Stimulated activated CD4-positive, alpha-beta T cell treated with anti-CD3 and anti-CD28 coated beads, Interleukin-1b, Interleukin-23, amount 100 ng/mL, for 48 hours (primary cell): Measurements from ENCODE around the gene HEPN1.

Source experiments
- DNase-seq: peaks from one replicate; pipeline ENCODE4 v3.0.0-alpha.2; 2020

Gene HEPN1

GRCh38 chr11:124918950-124919349, at the start of gene HEPN1:
Gene HEPN1, plus strand, starts transcription at chr11:124919250.
- no peak for DNase-seq

DNA sequence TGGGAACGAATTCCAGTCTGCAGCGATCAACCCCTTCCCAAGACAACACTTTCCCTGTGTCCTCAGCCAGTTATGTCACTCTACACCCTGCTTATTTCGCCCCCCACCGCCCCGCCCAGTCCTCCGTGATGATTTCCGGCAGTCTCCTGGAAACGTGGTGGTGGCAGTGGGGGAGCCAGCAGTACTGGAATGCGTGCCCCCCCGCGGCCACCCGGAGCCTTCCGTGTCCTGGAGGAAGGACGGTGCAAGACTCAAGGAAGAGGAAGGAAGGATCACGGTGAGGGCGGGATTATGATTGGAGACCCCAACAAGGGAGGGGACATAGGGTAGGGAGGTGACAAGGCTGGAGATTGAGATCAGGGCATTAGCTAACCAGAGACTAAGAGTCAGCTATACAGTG, 49.7 kb upstream of the HEPN1 start:
- DNase-seq, result no peak

- DNase-seq, result no peak
These were observed 49.1 kb upstream of the HEPN1 start for GRCh38 chr11:124869856-124870387.

GRCh38 chr11:124870430-124870829, 48.6 kb upstream of the HEPN1 start:
- no peak for DNase-seq

- DNase-seq, result no peak
These were observed 46.8 kb upstream of the HEPN1 start for GRCh38 chr11:124872280-124872679.

DNA sequence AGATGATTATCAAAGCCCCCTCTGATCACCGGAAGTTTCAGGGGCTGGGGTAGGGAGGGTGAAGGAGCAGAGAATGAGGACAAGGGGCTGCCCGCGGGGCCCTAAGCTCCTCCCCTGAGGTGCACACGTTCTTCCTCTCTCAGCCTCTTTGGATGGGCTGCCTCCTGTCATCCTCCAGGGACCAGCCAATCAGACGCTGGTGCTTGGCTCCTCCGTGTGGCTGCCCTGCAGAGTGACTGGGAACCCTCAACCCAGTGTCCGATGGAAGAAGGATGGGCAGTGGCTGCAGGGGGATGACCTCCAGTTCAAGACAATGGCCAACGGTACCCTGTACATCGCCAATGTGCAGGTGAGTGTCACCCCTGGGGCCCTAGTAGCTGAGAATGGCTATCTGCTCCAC, 46.3 kb upstream of the HEPN1 start:
- DNase-seq, result no peak

GRCh38 chr11:124873951-124874350, 45.1 kb upstream of the HEPN1 start:
- no peak for DNase-seq

GRCh38 chr11:124874571-124875255, 44.3 kb upstream of the HEPN1 start:
- DNase-seq, result no peak

- DNase-seq, result no peak
These were observed 43.6 kb upstream of the HEPN1 start for GRCh38 chr11:124875401-124875800.

DNA sequence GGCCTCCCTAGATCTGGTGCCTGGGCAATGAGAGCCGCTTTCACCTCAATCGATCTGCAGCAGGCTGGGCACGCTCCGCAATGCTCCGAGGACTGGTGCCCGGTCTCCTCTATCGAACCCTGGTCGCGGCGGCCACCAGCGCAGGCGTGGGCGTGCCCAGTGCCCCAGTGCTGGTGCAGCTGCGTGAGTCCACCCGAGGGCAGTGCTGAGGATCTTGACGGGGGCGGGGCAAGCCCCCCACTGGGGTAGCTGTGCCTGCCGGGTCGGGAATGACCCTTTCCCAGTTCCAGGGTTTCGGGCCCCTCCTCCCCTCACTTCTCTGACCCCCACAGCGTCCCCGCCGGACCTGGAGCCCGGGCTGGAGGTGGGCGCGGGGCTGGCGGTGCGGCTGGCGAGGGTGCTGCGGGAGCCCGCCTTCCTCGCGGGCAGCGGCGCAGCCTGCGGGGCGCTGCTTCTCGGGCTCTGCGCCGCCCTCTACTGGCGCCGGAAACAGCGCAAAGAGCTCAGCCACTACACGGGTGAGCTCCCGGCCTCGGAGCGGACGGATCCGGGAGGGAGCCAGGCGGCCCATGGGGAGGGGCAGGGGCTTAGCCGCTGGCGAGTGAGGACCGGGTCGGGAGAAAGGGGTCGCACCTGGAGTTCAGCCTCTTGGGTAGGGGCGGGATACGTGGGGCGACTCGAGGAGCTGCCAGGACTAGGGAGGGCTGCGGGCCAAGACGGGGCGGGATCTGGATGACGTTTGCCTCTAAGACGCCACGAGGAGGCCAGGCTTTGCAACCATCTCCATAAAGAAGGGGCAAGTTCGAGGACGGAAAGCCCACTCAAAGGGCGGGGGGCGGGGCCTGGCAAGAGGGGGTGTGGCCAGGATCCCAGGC, 42.9 kb upstream of the HEPN1 start:
- DNase-seq, result peak; percentile 78

DNA sequence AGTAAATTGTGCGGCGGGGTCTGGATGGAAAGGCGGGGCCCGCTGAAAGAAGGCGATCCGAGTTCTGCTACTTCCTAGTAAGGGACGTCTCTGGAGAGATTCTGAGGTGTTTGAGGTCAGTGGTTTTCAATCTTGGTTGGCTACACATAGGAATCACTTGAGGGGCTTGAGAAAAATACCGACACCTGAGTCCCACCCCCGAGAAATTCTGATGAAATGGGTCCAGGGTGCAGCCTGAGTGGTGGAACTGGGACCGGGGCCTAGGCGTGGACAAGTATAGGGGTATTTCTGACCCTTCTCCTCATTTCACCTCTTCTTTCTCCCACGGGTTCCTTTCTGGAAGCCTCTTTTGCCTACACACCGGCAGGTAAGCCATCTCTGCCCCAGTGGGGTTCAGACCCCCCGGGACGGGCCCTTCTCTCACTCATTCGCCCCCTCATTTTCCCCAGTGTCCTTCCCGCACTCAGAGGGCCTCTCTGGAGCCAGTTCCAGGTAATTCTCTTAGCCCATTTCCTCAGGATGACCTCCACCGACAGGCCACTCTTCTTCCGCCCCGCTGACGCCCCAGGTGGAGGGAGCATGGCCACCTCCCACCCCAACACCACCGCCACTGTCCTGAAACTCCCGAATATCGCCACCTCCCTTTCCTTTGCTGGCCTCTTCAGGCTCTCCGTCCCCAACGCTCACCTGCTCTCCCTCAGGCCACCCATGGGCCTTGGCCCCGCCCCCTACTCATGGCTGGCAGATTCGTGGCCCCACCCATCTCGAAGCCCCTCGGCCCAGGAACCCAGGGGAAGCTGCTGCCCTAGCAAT, 42.0 kb upstream of the HEPN1 start:
- DNase-seq, result no peak

GRCh38 chr11:124877631-124877909, 41.5 kb upstream of the HEPN1 start:
- DNase-seq, result no peak

DNA sequence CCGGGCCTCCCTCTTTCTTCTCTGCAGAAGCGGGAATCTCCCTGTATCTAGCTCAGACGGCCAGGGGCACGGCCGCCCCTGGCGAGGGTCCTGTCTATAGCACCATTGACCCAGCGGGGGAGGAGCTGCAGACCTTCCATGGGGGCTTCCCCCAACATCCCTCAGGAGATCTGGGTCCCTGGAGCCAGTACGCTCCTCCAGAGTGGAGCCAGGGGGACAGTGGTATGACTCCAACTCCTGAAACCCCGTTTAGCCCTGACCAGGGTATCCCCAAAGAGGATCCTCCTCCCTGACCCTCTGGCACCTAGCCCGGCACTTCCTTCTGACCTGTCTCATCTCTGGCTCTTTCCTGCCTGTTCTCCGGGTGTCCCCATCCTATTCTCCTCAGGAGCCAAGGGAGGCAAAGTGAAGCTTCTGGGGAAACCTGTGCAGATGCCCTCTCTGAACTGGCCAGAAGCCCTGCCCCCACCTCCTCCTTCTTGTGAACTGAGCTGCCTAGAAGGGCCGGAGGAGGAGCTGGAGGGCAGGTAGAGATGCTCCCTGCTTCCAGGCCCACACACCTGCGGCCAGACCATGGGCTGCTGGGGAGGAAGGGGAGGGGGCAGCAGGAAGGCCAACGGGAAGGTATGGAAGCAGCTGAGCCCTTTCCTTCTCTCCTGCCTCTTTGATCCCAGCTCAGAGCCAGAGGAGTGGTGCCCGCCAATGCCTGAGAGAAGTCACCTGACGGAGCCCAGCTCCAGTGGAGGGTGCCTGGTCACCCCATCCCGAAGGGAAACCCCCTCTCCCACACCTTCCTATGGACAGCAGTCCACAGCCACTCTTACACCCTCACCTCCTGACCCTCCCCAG, 40.9 kb upstream of the HEPN1 start:
- no peak for DNase-seq

- DNase-seq, result no peak
These were observed 40.1 kb upstream of the HEPN1 start for GRCh38 chr11:124878759-124879492.

- no peak for DNase-seq
These were observed 39.4 kb upstream of the HEPN1 start for GRCh38 chr11:124879493-124880289.

DNA sequence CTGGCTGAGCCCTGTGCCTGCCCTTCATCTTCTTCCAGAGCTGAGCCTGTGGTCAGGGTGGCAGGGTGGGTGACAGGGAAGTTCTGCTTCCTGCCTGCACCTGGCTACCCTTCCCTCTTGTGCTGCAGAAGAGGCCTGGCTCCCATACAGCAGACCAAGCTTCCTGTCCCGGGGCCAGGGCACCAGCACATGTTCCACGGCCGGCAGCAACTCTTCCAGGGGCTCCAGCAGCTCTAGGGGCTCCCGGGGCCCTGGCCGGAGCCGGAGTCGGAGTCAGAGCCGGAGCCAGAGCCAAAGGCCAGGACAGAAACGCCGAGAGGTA, 38.8 kb upstream of the HEPN1 start:
- DNase-seq, result no peak

DNA sequence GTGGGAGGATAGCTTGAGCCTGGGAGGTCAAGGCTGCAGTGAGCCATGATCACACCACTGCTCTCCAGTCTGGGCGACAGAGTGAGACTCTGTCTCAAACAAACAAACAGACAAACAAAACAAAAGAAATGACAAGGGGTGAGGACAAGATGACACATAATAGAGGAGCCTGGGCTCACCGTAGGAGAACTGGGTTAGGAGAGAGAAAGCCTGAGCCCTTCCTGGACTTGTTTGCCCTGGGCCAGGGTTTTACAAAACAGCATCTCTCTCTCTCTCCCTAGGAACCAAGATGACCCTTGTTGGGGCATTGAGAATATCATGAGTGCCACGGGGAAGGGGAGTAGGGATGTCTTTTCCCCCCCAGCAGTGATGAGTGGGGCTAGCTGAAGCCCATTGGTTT, 38.1 kb upstream of the HEPN1 start:
- DNase-seq, result no peak

- DNase-seq, result no peak
These were observed 36.5 kb upstream of the HEPN1 start for GRCh38 chr11:124882339-124883071.

DNA sequence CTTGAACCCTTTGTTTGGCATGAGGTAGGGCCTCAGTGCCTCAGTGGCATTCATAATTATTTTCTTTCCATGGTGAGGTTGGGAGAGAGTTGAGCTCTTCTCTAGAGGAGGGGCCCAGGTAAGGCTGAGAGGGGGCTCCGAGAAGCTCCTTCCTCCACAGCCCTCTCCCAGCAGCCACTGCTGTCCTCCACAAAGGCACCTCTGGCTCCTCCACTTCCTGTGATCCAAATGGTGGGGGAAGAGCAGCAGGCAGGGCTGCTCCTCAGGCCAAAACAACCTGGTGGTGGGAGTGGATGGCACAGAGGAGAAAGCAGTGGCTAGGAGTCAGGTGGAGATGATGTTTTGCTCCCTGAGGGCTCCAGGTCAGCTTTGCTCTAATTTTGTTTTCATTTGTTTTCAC, 34.7 kb upstream of the HEPN1 start:
- no peak for DNase-seq

DNA sequence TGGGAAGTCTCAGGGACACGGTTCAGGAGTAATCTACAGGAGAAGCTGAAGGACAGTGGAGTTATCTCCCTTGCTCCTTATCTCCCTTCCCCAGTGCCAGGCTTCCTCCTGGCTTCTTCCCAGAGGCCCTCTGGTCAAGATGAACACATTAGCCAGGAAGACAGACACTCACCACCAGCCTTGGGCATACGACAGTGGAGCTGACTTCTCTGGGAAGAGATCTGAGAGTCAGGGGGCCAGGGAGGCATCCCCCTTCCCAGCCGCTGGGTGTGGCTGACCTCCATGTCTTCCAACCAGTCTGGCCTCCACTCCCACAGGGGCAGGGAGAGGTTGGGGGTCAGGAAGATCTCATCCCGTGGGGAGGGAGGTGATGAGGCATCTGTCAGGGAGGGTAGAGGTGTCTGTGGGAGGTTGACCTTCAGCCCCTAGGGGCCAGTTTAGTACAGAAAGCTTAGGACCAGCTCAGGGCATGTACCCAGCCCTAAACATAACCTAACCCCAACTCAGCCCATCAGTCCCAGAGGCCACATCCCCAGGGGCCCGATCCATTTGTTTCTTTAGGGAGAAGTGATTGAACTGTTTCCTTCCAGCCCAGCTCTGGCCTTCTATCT, 34.1 kb upstream of the HEPN1 start:
- DNase-seq, result no peak
